Ishikawa (cell line): ENCODE results near the gene RBMS3.

Source experiments
- CEBPB ChIP-seq: IDR thresholded peaks from 2 replicates; pipeline ENCODE4 v1.6.1; 2012
- CREB1 ChIP-seq: IDR thresholded peaks from 2 replicates; pipeline ENCODE4 v1.6.1; 2012; ENCODE audit warnings: low read depth
- EGR1 ChIP-seq: IDR thresholded peaks from 2 replicates; pipeline ENCODE4 v1.6.1; 2012
- EP300 ChIP-seq: IDR thresholded peaks from 2 replicates; pipeline ENCODE4 v1.6.1; 2012; ENCODE audit warnings: borderline replicate concordance
- FOXM1 ChIP-seq: IDR thresholded peaks from 2 replicates; pipeline ENCODE4 v1.6.1; 2012; ENCODE audit warnings: low read depth, borderline replicate concordance
- MAX ChIP-seq: IDR thresholded peaks from 2 replicates; pipeline ENCODE4 v1.6.1; 2012
- NFIC ChIP-seq: IDR thresholded peaks from 2 replicates; pipeline ENCODE4 v1.6.1; 2012
- RAD21 ChIP-seq: IDR thresholded peaks from 2 replicates; pipeline ENCODE4 v1.6.1; 2012; ENCODE audit warnings: low read depth
- REST ChIP-seq: IDR thresholded peaks from 2 replicates; pipeline ENCODE4 v1.6.1; 2012; ENCODE audit warnings: low read depth, mild to moderate bottlenecking
- TAF1 ChIP-seq: IDR thresholded peaks from 2 replicates; pipeline ENCODE4 v1.6.1; 2012; ENCODE audit warnings: low read depth, mild to moderate bottlenecking
- TCF12 ChIP-seq: IDR thresholded peaks from 2 replicates; pipeline ENCODE4 v1.6.1; 2012; ENCODE audit warnings: low read depth
- TEAD4 ChIP-seq: IDR thresholded peaks from 2 replicates; pipeline ENCODE4 v1.6.1; 2012
- USF1 ChIP-seq: IDR thresholded peaks from 2 replicates; pipeline ENCODE4 v1.6.1; 2012
- YY1 ChIP-seq: IDR thresholded peaks from 2 replicates; pipeline ENCODE4 v1.6.1; 2012; ENCODE audit warnings: low read depth
- ZBTB7A ChIP-seq: IDR thresholded peaks from 2 replicates; pipeline ENCODE4 v1.6.1; 2012; ENCODE audit warnings: low read depth

RBMS3 gene

GRCh38 chr3:29381595-29381994, 100.7 kb downstream of the RBMS3 start:
- TF ChIP-seq EP300, result no peak
- TF ChIP-seq MAX, result no peak
- no peak for TF ChIP-seq NFIC
- no peak for TF ChIP-seq REST
- no peak for TF ChIP-seq TAF1
- no peak for TF ChIP-seq YY1
- TF ChIP-seq CREB1, result no peak
- TF ChIP-seq EGR1, result no peak
- no peak for TF ChIP-seq ZBTB7A
- TF ChIP-seq USF1, result no peak
- TF ChIP-seq TCF12, result no peak
- TF ChIP-seq FOXM1, result no peak
- no peak for TF ChIP-seq RAD21
- no peak for TF ChIP-seq CEBPB
- TF ChIP-seq TEAD4, result no peak

GRCh38 chr3:29382409-29382808, 101.5 kb downstream of the RBMS3 start:
- TF ChIP-seq EGR1, result no peak
- TF ChIP-seq REST, result no peak
- TF ChIP-seq FOXM1, result no peak
- no peak for TF ChIP-seq NFIC
- TF ChIP-seq TEAD4, result no peak
- TF ChIP-seq YY1, result no peak
- TF ChIP-seq RAD21, result no peak
- no peak for TF ChIP-seq TAF1
- no peak for TF ChIP-seq CEBPB
- no peak for TF ChIP-seq USF1
- no peak for TF ChIP-seq TCF12
- no peak for TF ChIP-seq MAX
- no peak for TF ChIP-seq CREB1
- no peak for TF ChIP-seq EP300
- TF ChIP-seq ZBTB7A, result no peak

GRCh38 chr3:29382845-29383244, 102.0 kb downstream of the RBMS3 start:
- no peak for TF ChIP-seq EP300
- no peak for TF ChIP-seq EGR1
- no peak for TF ChIP-seq ZBTB7A
- no peak for TF ChIP-seq YY1
- no peak for TF ChIP-seq REST
- TF ChIP-seq TEAD4, result no peak
- TF ChIP-seq USF1, result no peak
- no peak for TF ChIP-seq TAF1
- TF ChIP-seq TCF12, result no peak
- TF ChIP-seq CREB1, result no peak
- no peak for TF ChIP-seq RAD21
- TF ChIP-seq NFIC, result no peak
- no peak for TF ChIP-seq MAX
- TF ChIP-seq FOXM1, result no peak
- no peak for TF ChIP-seq CEBPB

GRCh38 chr3:29384640-29385039, 103.8 kb downstream of the RBMS3 start:
- TF ChIP-seq NFIC, result no peak
- TF ChIP-seq YY1, result no peak
- TF ChIP-seq RAD21, result no peak
- no peak for TF ChIP-seq USF1
- no peak for TF ChIP-seq REST
- no peak for TF ChIP-seq CREB1
- no peak for TF ChIP-seq TEAD4
- no peak for TF ChIP-seq TAF1
- no peak for TF ChIP-seq CEBPB
- no peak for TF ChIP-seq EP300
- no peak for TF ChIP-seq MAX
- TF ChIP-seq FOXM1, result no peak
- no peak for TF ChIP-seq TCF12
- TF ChIP-seq ZBTB7A, result no peak
